WTC11 (cell line): ENCODE results near the gene SPAG8. TPM values are rescaled to one million over a fixed set of nuclear protein-coding genes. Genes with fewer than 3 reads are reported as not detected.

Experiments used
- ATAC-seq: fragments of 200-7000 bp; cut with Tn5 transposase; 2 replicates; pipeline ENCODE4 v1.10.0; 2021; ENCODE audit warnings: mild to moderate bottlenecking, moderate library complexity
- CTCF ChIA-PET: fragments of 300-600 bp; sonication (Branson Sonifier 250); formaldehyde crosslinking; loops from one replicate; lab custom pipeline; 2021; ENCODE audit warnings: antibody characterized with exemption; lab: Charles Lee
- POLR2A ChIA-PET: fragments of 350-600 bp; sonication (Branson Sonifier 250); formaldehyde crosslinking; loops from one replicate; lab custom pipeline; 2021; ENCODE audit warnings: antibody characterized with exemption; lab: Charles Lee
- DNase-seq: peaks from one replicate; pipeline ENCODE4 v3.0.0; 2021; ENCODE audit warnings: low spot score
- H3K27ac Mint-ChIP-seq: 2 replicates; pipeline ENCODE4 v1.8.0; 2021; ENCODE audit warnings: mixed read lengths
- H3K27me3 Mint-ChIP-seq: 2 replicates; pipeline ENCODE4 v1.8.0; 2021; ENCODE audit warnings: low read depth, mild to moderate bottlenecking, moderate library complexity, mixed read lengths
- H3K36me3 Mint-ChIP-seq: 2 replicates; pipeline ENCODE4 v1.8.0; 2021; ENCODE audit warnings: mixed read lengths
- H3K4me1 Mint-ChIP-seq: 2 replicates; pipeline ENCODE4 v1.8.0; 2022; ENCODE audit warnings: mixed read lengths
- H3K4me3 Mint-ChIP-seq: 2 replicates; pipeline ENCODE4 v1.8.0; 2021; ENCODE audit warnings: mild to moderate bottlenecking, moderate library complexity, mixed read lengths
- H3K9me3 Mint-ChIP-seq: 2 replicates; pipeline ENCODE4 v1.8.0; 2021; ENCODE audit warnings: mixed read lengths
- ATF1 ChIP-seq: sonication (generic); formaldehyde crosslinking; IDR thresholded peaks from 2 replicates; pipeline ENCODE4 v1.8.1; 2023; ENCODE audit warnings: mild to moderate bottlenecking, moderate library complexity, missing genetic modification reagents
- ETV6 ChIP-seq: sonication (generic); formaldehyde crosslinking; IDR thresholded peaks from 2 replicates; pipeline ENCODE4 v1.8.1; 2022; ENCODE audit warnings: mild to moderate bottlenecking, missing genetic modification reagents
- NFATC4 ChIP-seq: fragments of 250-450 bp; sonication (Bioruptor Pico); IDR thresholded peaks from 2 replicates; pipeline ENCODE4 v1.9.0; 2021; ENCODE audit warnings: mild to moderate bottlenecking
- PRRX2 ChIP-seq: fragments of 250-450 bp; sonication (Bioruptor Pico); IDR thresholded peaks from 2 replicates; pipeline ENCODE4 v1.8.0; 2021; ENCODE audit warnings: mild to moderate bottlenecking
- ZBTB21 ChIP-seq: sonication (generic); formaldehyde crosslinking; IDR thresholded peaks from 2 replicates; pipeline ENCODE4 v1.8.1; 2023; ENCODE audit warnings: mild to moderate bottlenecking, missing genetic modification reagents, borderline replicate concordance
- ZNF232 ChIP-seq: sonication (generic); formaldehyde crosslinking; IDR thresholded peaks from 2 replicates; pipeline ENCODE4 v1.8.0; 2022; ENCODE audit warnings: mild to moderate bottlenecking, missing genetic modification reagents
- ZNF396 ChIP-seq: fragments of 250-450 bp; sonication (Bioruptor Pico); IDR thresholded peaks from 2 replicates; pipeline ENCODE4 v1.8.0; 2021; ENCODE audit warnings: mild to moderate bottlenecking, moderate library complexity, borderline replicate concordance
- total RNA-seq: library from RNA; stranded (reverse); gene quantifications from 3 replicates; pipeline ENCODE4 v1.2.3, GENCODE V29; 2021
- TF ChIP-seq, protein P1 (sequence below): fragments of 200-600 bp; IDR thresholded peaks from 2 replicates; pipeline ENCODE4 v1.8.0; 2022; ENCODE audit warnings: antibody characterized with exemption
- TF ChIP-seq, protein P2 (sequence below): fragments of 250-450 bp; sonication (Bioruptor Pico); IDR thresholded peaks from 2 replicates; pipeline ENCODE4 v1.9.0; 2021; ENCODE audit warnings: mild to moderate bottlenecking
- TF ChIP-seq, protein P3 (sequence below): sonication (generic); formaldehyde crosslinking; IDR thresholded peaks from 2 replicates; pipeline ENCODE4 v1.8.0; 2023; ENCODE audit warnings: mild to moderate bottlenecking, missing genetic modification reagents
- TF ChIP-seq, protein P4 (sequence below): sonication (generic); formaldehyde crosslinking; IDR thresholded peaks from 2 replicates; pipeline ENCODE4 v1.8.1; 2023; ENCODE audit warnings: mild to moderate bottlenecking, missing genetic modification reagents, borderline replicate concordance
- TF ChIP-seq, protein P5 (sequence below): sonication (generic); formaldehyde crosslinking; conservative IDR thresholded peaks from 2 replicates; pipeline ENCODE4 v1.8.1; 2023; ENCODE audit warnings: mild to moderate bottlenecking, low read depth, missing genetic modification reagents, moderate library complexity
- TF ChIP-seq, protein P6 (sequence below): fragments of 250-450 bp; sonication (Bioruptor Pico); IDR thresholded peaks from 2 replicates; pipeline ENCODE4 v2.1.2; 2022; ENCODE audit warnings: mild to moderate bottlenecking, moderate library complexity

The SPAG8 gene
- total RNA-seq, 1 experiment from 2014 or later: 0.72 TPM

DNA sequence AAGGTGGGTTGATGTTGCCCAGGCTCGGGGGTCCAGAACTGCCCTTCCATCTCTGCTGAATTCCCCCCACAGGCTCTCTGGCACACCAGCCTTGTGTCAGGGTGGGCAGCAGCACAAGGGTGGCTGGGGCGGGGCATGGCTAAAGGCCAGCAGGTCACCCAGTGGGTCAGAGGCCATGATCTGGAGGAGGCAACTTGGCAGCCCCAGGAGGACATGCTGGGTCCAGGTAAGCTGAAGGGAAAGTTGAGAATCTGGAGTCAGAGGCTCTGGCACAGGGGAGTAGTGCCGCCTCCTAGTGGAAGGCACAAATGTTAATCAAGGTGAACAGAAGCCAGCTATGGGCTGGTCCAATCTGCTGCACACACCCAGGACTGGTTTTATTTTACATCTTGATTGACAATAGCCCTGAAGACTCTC is 23.2 kb upstream of the SPAG8 start:
- ChIA-PET POLR2A (no interaction called here), CTCF (interaction anchor here (0.6 to 5.2 kb wide), 44 partner anchors 9 to 1833 kb away, joined by 3 to 72 read pairs (median 4); partner anchors contain the start of genes ARHGEF39, HINT2, NPR2 and OR13J1)
- TF ChIP-seq PRRX2 (no peak), ETV6 (CRISPR knock-in tag) (no peak)
- TF ChIP-seq, protein P1, sequence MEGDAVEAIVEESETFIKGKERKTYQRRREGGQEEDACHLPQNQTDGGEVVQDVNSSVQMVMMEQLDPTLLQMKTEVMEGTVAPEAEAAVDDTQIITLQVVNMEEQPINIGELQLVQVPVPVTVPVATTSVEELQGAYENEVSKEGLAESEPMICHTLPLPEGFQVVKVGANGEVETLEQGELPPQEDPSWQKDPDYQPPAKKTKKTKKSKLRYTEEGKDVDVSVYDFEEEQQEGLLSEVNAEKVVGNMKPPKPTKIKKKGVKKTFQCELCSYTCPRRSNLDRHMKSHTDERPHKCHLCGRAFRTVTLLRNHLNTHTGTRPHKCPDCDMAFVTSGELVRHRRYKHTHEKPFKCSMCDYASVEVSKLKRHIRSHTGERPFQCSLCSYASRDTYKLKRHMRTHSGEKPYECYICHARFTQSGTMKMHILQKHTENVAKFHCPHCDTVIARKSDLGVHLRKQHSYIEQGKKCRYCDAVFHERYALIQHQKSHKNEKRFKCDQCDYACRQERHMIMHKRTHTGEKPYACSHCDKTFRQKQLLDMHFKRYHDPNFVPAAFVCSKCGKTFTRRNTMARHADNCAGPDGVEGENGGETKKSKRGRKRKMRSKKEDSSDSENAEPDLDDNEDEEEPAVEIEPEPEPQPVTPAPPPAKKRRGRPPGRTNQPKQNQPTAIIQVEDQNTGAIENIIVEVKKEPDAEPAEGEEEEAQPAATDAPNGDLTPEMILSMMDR: peak; percentile 31; the same call in 1 of the 2 replicates
- Mint-ChIP-seq H3K4me3 (no peak overlapping the region), H3K27me3 (peaks cover 21% of the 10 kb centered on the region), H3K4me1 (peaks cover 19% of the 10 kb centered on the region), H3K27ac (no peak overlapping the region), H3K9me3 (no peaks in the 10 kb centered on the region), H3K36me3 (no peaks in the 10 kb centered on the region)
- ATAC-seq (peak; percentile 90), DNase-seq (peak; percentile 52)

DNA sequence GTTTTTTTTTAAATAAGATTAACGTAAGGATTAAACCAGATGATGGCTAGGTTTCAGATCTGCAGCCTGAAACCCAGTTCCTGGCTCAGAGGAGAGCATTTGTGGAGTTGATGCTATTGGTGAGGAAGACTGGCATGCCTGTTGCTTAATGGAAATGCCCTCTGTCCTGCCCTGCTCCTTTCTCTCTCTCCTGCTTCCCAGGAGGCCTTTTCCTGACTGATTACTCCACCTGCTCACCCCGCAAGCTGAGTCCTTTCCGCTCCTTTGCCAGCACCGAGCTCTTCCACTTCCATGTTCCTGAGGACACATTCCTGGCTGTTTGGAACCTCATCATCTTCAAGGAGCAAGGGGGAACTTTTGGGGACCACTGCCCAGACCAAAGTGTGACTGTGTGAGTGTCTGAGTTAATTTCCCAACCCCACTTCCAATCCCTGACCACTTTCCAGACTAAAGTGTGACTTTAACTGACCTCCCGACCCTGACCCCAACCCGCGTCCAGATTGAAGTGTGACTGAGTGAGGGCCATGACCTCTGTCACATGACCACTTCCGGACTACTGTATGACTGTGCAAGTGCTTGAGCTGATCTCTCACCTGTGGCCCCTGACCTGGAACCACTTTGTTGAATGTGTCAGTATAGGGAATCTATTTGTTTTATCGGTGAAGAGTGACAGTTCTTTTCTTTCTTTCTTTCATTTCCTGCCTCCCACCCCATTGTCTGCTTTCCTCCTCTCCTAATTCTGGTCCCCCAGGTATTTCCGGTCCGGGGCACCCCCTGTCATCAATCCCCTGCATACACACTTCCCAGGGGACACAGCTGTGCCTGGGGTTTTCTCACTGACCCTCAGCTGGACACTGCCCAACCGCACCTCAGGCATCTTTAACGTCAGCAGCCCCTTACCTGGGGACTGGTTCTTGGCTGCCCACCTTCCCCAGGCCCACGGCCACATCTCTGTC is 22.5 kb upstream of the SPAG8 start:
- H3K27ac Mint-ChIP-seq: no peak overlapping the region
- H3K27me3 Mint-ChIP-seq: peaks cover 18% of the 10 kb centered on the region
- ChIA-PET POLR2A (no interaction called here), CTCF (interaction anchor here (0.6 to 5.2 kb wide), 42 partner anchors 9 to 1833 kb away, joined by 3 to 72 read pairs (median 4); partner anchors contain the start of genes ARHGEF39, HINT2, NPR2 and OR13J1)
- H3K4me1 Mint-ChIP-seq: peaks cover 22% of the 10 kb centered on the region
- ATAC-seq: no peak
- H3K36me3 Mint-ChIP-seq: no peaks in the 10 kb centered on the region
- no peaks in the 10 kb centered on the region for H3K9me3 Mint-ChIP-seq
- H3K4me3 Mint-ChIP-seq: no peak overlapping the region
- DNase-seq: no peak
- TF ChIP-seq ATF1 (CRISPR knock-in tag) (no peak), NFATC4 (no peak)
- TF ChIP-seq, protein P2, sequence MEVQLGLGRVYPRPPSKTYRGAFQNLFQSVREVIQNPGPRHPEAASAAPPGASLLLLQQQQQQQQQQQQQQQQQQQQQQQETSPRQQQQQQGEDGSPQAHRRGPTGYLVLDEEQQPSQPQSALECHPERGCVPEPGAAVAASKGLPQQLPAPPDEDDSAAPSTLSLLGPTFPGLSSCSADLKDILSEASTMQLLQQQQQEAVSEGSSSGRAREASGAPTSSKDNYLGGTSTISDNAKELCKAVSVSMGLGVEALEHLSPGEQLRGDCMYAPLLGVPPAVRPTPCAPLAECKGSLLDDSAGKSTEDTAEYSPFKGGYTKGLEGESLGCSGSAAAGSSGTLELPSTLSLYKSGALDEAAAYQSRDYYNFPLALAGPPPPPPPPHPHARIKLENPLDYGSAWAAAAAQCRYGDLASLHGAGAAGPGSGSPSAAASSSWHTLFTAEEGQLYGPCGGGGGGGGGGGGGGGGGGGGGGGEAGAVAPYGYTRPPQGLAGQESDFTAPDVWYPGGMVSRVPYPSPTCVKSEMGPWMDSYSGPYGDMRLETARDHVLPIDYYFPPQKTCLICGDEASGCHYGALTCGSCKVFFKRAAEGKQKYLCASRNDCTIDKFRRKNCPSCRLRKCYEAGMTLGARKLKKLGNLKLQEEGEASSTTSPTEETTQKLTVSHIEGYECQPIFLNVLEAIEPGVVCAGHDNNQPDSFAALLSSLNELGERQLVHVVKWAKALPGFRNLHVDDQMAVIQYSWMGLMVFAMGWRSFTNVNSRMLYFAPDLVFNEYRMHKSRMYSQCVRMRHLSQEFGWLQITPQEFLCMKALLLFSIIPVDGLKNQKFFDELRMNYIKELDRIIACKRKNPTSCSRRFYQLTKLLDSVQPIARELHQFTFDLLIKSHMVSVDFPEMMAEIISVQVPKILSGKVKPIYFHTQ: no peak
- TF ChIP-seq, protein P3, sequence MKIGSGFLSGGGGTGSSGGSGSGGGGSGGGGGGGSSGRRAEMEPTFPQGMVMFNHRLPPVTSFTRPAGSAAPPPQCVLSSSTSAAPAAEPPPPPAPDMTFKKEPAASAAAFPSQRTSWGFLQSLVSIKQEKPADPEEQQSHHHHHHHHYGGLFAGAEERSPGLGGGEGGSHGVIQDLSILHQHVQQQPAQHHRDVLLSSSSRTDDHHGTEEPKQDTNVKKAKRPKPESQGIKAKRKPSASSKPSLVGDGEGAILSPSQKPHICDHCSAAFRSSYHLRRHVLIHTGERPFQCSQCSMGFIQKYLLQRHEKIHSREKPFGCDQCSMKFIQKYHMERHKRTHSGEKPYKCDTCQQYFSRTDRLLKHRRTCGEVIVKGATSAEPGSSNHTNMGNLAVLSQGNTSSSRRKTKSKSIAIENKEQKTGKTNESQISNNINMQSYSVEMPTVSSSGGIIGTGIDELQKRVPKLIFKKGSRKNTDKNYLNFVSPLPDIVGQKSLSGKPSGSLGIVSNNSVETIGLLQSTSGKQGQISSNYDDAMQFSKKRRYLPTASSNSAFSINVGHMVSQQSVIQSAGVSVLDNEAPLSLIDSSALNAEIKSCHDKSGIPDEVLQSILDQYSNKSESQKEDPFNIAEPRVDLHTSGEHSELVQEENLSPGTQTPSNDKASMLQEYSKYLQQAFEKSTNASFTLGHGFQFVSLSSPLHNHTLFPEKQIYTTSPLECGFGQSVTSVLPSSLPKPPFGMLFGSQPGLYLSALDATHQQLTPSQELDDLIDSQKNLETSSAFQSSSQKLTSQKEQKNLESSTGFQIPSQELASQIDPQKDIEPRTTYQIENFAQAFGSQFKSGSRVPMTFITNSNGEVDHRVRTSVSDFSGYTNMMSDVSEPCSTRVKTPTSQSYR (CRISPR knock-in tag): no peak
- TF ChIP-seq, all 79 proteins: peak for 0

DNA sequence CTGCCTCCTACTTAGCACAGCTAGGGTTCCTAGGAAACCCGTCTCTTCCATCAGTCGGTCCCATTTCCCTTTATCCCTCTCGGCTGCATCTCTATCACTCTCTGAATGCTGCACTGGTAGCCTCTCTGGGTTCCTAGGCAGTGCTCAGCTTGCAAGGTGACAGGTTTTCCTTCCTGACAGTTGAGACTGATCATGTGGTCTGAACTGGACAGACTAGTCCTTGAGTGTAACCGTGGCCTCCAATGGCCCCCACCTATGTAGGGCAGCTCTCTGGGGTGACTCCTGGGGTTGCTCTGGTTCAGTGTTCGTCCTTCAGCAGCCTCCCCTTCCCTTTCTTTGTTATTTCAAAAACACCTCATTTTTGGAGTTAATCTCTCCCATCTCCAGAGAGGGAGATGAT is 20.8 kb upstream of the SPAG8 start:
- Mint-ChIP-seq H3K4me3 (no peak overlapping the region), H3K36me3 (no peaks in the 10 kb centered on the region), H3K4me1 (peaks cover 26% of the 10 kb centered on the region), H3K27ac (no peak overlapping the region), H3K27me3 (peaks cover 4% of the 10 kb centered on the region), H3K9me3 (no peaks in the 10 kb centered on the region)
- ATAC-seq (no peak), DNase-seq (no peak)
- CTCF ChIA-PET: interaction anchor here (1.3 to 5.2 kb wide), 3 partner anchors 41 to 50 kb away, joined by 6 to 59 read pairs (median 8); partner anchors contain the start of gene NPR2
- POLR2A ChIA-PET: no interaction called here
- TF ChIP-seq, protein P4, sequence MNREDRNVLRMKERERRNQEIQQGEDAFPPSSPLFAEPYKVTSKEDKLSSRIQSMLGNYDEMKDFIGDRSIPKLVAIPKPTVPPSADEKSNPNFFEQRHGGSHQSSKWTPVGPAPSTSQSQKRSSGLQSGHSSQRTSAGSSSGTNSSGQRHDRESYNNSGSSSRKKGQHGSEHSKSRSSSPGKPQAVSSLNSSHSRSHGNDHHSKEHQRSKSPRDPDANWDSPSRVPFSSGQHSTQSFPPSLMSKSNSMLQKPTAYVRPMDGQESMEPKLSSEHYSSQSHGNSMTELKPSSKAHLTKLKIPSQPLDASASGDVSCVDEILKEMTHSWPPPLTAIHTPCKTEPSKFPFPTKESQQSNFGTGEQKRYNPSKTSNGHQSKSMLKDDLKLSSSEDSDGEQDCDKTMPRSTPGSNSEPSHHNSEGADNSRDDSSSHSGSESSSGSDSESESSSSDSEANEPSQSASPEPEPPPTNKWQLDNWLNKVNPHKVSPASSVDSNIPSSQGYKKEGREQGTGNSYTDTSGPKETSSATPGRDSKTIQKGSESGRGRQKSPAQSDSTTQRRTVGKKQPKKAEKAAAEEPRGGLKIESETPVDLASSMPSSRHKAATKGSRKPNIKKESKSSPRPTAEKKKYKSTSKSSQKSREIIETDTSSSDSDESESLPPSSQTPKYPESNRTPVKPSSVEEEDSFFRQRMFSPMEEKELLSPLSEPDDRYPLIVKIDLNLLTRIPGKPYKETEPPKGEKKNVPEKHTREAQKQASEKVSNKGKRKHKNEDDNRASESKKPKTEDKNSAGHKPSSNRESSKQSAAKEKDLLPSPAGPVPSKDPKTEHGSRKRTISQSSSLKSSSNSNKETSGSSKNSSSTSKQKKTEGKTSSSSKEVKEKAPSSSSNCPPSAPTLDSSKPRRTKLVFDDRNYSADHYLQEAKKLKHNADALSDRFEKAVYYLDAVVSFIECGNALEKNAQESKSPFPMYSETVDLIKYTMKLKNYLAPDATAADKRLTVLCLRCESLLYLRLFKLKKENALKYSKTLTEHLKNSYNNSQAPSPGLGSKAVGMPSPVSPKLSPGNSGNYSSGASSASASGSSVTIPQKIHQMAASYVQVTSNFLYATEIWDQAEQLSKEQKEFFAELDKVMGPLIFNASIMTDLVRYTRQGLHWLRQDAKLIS (CRISPR knock-in tag): no peak
- TF ChIP-seq ZNF232 (CRISPR knock-in tag) (no peak), ZNF396 (CRISPR knock-in tag) (no peak), ZBTB21 (CRISPR knock-in tag) (no peak)
- TF ChIP-seq, protein P5, sequence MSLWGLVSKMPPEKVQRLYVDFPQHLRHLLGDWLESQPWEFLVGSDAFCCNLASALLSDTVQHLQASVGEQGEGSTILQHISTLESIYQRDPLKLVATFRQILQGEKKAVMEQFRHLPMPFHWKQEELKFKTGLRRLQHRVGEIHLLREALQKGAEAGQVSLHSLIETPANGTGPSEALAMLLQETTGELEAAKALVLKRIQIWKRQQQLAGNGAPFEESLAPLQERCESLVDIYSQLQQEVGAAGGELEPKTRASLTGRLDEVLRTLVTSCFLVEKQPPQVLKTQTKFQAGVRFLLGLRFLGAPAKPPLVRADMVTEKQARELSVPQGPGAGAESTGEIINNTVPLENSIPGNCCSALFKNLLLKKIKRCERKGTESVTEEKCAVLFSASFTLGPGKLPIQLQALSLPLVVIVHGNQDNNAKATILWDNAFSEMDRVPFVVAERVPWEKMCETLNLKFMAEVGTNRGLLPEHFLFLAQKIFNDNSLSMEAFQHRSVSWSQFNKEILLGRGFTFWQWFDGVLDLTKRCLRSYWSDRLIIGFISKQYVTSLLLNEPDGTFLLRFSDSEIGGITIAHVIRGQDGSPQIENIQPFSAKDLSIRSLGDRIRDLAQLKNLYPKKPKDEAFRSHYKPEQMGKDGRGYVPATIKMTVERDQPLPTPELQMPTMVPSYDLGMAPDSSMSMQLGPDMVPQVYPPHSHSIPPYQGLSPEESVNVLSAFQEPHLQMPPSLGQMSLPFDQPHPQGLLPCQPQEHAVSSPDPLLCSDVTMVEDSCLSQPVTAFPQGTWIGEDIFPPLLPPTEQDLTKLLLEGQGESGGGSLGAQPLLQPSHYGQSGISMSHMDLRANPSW (CRISPR knock-in tag): no peak
- TF ChIP-seq, protein P6, sequence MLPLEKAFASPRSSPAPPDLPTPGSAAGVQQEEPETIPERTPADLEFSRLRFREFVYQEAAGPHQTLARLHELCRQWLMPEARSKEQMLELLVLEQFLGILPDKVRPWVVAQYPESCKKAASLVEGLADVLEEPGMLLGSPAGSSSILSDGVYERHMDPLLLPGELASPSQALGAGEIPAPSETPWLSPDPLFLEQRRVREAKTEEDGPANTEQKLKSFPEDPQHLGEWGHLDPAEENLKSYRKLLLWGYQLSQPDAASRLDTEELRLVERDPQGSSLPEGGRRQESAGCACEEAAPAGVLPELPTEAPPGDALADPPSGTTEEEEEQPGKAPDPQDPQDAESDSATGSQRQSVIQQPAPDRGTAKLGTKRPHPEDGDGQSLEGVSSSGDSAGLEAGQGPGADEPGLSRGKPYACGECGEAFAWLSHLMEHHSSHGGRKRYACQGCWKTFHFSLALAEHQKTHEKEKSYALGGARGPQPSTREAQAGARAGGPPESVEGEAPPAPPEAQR (CRISPR knock-in tag): no peak
